ENCODE results near the gene TWF2.

The TWF2 gene

DNA sequence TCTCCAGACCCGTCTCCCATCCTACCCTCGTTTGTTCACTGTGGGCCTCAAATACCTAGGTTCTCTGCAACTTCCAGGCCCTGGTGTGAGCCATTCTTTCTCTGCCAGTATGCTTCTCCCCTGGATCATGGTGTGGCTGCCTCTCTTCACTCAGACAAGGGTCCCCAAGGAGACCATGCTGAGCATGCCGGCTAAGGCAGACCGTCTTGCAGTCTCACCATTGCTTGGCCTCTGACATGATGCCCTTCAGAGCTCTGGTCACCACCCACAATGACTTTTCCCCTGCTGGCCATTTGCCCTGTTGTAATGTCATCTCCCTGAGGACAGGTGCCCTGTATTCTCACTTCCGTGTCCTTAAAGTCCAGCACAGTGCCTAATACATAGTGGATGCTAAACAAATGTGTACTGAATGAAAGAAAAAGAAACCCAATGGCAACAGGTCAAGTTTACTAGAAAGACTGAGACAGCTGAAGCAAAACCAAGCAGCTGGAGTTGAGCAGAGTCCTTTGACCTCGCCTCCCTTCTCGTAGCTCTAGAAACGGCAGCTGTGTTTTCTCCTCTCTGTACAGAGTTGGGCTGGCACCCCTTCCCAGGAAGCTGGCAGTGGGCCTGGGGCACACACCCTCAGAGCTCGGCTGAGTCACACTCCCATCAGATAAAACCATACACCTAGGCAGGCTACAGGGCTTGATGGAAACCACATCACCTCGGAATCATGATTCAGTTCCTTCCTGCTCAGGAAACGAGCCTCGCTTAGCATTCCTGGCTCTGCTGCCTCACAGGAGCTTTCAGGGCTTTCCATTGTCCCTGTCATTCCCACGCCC, 22.2 kb downstream of the TWF2 start:
- TF ChIP-seq, protein P1, sequence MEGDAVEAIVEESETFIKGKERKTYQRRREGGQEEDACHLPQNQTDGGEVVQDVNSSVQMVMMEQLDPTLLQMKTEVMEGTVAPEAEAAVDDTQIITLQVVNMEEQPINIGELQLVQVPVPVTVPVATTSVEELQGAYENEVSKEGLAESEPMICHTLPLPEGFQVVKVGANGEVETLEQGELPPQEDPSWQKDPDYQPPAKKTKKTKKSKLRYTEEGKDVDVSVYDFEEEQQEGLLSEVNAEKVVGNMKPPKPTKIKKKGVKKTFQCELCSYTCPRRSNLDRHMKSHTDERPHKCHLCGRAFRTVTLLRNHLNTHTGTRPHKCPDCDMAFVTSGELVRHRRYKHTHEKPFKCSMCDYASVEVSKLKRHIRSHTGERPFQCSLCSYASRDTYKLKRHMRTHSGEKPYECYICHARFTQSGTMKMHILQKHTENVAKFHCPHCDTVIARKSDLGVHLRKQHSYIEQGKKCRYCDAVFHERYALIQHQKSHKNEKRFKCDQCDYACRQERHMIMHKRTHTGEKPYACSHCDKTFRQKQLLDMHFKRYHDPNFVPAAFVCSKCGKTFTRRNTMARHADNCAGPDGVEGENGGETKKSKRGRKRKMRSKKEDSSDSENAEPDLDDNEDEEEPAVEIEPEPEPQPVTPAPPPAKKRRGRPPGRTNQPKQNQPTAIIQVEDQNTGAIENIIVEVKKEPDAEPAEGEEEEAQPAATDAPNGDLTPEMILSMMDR (IDR thresholded peaks at IDR 0.05): no peak
- TF ChIP-seq ZFX (IDR thresholded peaks at IDR 0.05; ENCODE audit: borderline replicate concordance): no peak
- H3K27ac ChIP-seq: no peak overlapping the region

DNA sequence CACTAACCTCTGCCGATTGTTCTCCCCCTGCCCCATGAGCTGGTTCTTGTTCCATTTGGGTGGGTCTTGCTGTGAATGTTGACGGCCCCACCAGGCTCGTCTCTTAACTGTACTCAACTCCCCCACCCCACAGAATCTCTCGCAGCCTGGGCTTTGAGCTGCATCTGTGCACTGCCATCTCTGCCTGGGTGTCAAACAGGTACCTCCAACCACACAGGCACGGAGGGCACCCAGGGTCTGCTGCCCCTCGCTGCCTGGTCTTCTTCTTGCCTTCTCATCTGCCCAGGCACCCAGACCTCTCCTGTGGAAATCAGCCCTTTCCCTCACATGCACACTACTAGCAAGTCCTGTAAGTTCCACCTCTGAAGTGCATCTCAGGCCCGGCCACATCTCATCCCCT, 23.6 kb downstream of the TWF2 start:
- H3K27ac ChIP-seq: no peak overlapping the region
- TF ChIP-seq, protein P1 (IDR thresholded peaks at IDR 0.05): no peak
- no peak for TF ChIP-seq ZFX (IDR thresholded peaks at IDR 0.05; ENCODE audit: borderline replicate concordance)

DNA sequence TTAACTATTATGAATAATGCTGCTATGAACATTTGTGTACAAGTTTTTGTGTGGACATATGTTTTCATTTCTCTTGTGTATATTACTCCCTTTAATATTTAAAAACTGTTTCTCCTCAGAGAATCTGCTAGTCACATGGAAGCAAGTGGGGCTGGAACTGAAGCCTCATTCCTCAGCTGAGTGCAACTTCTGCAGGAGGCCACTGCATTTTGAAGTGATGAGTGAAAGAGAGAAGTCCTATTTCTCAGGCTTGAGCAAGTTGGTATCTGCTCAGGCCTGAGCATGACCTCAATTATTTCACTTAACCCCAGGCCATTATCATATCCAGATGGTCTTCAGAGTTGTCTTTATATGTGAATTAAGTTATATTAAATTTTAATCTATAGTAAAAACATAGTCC, 25.1 kb downstream of the TWF2 start:
- TF ChIP-seq, protein P1 (IDR thresholded peaks at IDR 0.05): no peak
- TF ChIP-seq ZFX (IDR thresholded peaks at IDR 0.05; ENCODE audit: borderline replicate concordance): no peak
- no peak overlapping the region for H3K27ac ChIP-seq

DNA sequence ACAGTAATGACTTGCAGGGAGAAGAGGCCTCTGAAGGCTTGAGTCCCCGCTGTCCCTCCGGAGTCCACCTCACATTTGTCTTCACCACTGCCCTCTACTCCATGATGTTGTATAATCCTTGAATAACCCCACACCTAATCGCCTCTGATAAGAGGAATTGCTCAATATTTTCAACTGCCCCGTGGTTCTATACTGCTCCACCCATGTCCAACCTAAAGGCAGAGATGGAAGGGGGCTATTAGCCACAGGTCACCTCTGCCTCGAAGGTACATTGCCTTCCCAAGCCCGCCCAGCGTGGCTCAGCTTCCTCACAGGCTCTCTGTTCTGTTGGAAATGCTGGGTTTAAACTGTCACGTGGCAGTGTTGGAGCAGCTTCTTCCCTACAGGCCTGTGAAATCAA, 26.0 kb downstream of the TWF2 start:
- TF ChIP-seq, protein P1 (IDR thresholded peaks at IDR 0.05): no peak
- no peak for TF ChIP-seq ZFX (IDR thresholded peaks at IDR 0.05; ENCODE audit: borderline replicate concordance)
- H3K27ac ChIP-seq: no peak overlapping the region

DNA sequence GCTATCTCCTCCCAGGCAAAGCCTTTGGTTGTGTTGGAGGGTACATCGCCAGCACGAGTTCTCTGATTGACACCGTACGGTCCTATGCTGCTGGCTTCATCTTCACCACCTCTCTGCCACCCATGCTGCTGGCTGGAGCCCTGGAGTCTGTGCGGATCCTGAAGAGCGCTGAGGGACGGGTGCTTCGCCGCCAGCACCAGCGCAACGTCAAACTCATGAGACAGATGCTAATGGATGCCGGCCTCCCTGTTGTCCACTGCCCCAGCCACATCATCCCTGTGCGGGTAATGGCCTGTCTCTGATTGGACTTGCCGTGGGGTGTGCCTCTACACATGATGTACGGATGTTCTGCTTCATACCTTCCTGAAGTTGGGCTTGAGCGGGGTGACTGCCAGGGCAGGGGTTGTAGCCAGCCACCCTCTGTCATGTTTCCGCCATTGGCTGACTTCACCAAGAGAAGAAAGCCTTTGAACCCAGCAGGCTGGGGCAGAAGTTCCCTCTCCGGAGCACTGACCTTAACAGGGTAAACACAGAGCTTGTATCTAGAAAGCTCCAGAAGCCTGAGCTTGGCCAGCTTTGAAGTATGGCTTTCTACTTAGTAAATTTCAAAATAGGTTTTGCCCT, 27.6 kb downstream of the TWF2 start:
- H3K27ac ChIP-seq: no peak overlapping the region
- TF ChIP-seq ZFX (IDR thresholded peaks at IDR 0.05; ENCODE audit: borderline replicate concordance): no peak
- TF ChIP-seq, protein P1 (IDR thresholded peaks at IDR 0.05): no peak

DNA sequence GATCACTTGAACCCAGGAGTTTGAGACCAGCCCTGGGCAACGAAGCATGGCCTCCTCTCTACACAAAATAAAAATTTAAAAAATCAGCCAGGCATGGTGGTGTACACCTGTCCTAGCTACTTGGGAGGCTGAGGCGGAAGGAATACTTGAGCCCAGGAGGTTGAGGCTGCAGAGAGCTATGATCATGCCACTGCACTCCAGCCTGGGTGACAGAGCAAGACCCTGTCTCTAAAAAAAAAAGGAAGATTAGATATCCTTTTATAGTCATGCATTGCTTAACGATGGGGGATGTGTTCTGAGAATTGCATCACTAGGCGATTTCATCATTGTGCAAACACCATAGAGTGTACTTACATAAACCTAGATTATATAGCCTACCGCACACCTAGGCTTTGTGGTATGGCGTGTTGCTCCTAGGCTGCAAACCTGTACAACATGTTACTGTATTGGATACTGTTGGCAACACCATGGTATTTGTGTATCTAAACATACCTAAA, 28.4 kb downstream of the TWF2 start:
- peak overlapping the region; percentile 15; the same call in 1 of the 2 replicates for H3K27ac ChIP-seq
- no peak for TF ChIP-seq ZFX (IDR thresholded peaks at IDR 0.05; ENCODE audit: borderline replicate concordance)

DNA sequence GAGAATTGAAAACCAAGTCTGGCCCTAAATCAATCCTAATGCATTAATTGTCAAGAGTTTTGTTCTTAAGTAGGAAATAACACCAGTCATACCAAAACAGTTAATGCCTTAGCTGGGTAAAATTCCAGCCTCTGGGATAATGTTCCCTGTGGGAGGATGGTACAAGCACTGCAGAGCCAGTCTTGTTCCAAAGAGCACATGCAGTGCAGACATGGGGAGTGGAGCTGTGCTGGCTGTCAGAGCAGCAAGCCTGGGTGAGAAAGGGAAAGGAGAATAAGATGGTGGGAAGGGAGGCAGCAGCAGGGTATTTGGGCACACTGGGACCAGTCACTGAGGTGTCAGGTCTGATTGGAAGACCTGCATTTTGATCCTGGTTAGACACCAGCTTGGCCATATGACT, 28.9 kb downstream of the TWF2 start:
- TF ChIP-seq, protein P1 (IDR thresholded peaks at IDR 0.05): no peak
- no peak for TF ChIP-seq ZFX (IDR thresholded peaks at IDR 0.05; ENCODE audit: borderline replicate concordance)
- peak overlapping the region; percentile 15; the same call in 1 of the 2 replicates for H3K27ac ChIP-seq
